ENCODE data around the gene AKAP13.

DNA sequence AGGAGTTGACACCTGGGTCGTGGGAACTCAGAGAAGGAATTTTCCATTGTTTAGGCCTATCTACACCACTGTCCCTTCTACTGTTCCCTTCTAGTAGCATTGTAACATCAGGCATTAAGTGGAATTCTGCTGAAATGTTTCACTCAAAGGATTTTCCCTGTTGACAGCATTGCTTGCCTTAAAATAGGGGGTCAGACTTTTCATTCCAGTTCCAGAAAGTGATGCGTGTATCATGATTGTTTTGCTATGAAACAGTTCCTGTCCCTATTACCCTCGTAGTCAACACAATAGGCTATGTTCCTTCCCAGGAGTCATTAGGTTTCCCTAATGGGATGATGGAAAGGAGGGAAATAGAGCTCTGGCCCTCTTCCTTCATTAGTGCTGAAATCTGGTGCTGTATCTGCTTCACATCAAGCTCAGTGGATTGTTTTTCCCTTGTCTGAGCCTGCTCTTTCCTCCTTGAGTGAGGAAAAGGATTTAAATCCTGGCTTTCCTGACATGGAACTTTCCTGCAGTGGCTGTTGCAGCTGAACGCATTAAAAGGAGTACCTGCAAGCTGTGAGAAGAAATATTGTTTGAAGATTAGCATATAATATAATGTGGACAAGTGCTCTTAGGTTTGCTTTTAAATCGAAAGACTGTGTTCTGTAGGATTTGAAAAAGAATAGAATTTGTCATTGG is 218.5 kb downstream of the AKAP13 start:
- TF ChIP-seq ZFP41 (tag by site-specific recombination; IDR thresholded peaks at IDR 0.05; ENCODE audit: borderline replicate concordance) (no peak), ZNF274 (IDR thresholded peaks at IDR 0.05; ENCODE audit: low read length) (no peak), ZNF274 (tag by site-specific recombination; IDR thresholded peaks at IDR 0.05; ENCODE audit: borderline replicate concordance) (no peak), ZNF510 (tag by site-specific recombination; IDR thresholded peaks at IDR 0.05; ENCODE audit: insufficient replicate concordance) (no peak), ZNF549 (tag by site-specific recombination; IDR thresholded peaks at IDR 0.05) (no peak), ZNF133 (tag by site-specific recombination; IDR thresholded peaks at IDR 0.05) (no peak), ZNF610 (tag by site-specific recombination; IDR thresholded peaks at IDR 0.05; ENCODE audit: borderline replicate concordance) (no peak), ZNF184 (tag by site-specific recombination; IDR thresholded peaks at IDR 0.05) (no peak), ZNF664 (tag by site-specific recombination; IDR thresholded peaks at IDR 0.05) (no peak), SP7 (tag by site-specific recombination; IDR thresholded peaks at IDR 0.05) (no peak)
- TF ChIP-seq, protein P1, sequence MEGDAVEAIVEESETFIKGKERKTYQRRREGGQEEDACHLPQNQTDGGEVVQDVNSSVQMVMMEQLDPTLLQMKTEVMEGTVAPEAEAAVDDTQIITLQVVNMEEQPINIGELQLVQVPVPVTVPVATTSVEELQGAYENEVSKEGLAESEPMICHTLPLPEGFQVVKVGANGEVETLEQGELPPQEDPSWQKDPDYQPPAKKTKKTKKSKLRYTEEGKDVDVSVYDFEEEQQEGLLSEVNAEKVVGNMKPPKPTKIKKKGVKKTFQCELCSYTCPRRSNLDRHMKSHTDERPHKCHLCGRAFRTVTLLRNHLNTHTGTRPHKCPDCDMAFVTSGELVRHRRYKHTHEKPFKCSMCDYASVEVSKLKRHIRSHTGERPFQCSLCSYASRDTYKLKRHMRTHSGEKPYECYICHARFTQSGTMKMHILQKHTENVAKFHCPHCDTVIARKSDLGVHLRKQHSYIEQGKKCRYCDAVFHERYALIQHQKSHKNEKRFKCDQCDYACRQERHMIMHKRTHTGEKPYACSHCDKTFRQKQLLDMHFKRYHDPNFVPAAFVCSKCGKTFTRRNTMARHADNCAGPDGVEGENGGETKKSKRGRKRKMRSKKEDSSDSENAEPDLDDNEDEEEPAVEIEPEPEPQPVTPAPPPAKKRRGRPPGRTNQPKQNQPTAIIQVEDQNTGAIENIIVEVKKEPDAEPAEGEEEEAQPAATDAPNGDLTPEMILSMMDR (tag by site-specific recombination; IDR thresholded peaks at IDR 0.05), result no peak
- TF ChIP-seq, protein P2, sequence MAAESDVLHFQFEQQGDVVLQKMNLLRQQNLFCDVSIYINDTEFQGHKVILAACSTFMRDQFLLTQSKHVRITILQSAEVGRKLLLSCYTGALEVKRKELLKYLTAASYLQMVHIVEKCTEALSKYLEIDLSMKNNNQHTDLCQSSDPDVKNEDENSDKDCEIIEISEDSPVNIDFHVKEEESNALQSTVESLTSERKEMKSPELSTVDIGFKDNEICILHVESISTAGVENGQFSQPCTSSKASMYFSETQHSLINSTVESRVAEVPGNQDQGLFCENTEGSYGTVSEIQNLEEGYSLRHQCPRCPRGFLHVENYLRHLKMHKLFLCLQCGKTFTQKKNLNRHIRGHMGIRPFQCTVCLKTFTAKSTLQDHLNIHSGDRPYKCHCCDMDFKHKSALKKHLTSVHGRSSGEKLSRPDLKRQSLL (tag by site-specific recombination; IDR thresholded peaks at IDR 0.05), result no peak
- TF ChIP-seq, protein P3, sequence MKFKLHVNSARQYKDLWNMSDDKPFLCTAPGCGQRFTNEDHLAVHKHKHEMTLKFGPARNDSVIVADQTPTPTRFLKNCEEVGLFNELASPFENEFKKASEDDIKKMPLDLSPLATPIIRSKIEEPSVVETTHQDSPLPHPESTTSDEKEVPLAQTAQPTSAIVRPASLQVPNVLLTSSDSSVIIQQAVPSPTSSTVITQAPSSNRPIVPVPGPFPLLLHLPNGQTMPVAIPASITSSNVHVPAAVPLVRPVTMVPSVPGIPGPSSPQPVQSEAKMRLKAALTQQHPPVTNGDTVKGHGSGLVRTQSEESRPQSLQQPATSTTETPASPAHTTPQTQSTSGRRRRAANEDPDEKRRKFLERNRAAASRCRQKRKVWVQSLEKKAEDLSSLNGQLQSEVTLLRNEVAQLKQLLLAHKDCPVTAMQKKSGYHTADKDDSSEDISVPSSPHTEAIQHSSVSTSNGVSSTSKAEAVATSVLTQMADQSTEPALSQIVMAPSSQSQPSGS (tag by site-specific recombination; IDR thresholded peaks at IDR 0.05; ENCODE audit: low read depth), result no peak
- TF ChIP-seq, protein P4, sequence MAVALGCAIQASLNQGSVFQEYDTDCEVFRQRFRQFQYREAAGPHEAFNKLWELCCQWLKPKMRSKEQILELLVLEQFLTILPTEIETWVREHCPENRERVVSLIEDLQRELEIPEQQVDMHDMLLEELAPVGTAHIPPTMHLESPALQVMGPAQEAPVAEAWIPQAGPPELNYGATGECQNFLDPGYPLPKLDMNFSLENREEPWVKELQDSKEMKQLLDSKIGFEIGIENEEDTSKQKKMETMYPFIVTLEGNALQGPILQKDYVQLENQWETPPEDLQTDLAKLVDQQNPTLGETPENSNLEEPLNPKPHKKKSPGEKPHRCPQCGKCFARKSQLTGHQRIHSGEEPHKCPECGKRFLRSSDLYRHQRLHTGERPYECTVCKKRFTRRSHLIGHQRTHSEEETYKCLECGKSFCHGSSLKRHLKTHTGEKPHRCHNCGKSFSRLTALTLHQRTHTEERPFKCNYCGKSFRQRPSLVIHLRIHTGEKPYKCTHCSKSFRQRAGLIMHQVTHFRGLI (tag by site-specific recombination; IDR thresholded peaks at IDR 0.05), result no peak
- TF ChIP-seq, protein P5, sequence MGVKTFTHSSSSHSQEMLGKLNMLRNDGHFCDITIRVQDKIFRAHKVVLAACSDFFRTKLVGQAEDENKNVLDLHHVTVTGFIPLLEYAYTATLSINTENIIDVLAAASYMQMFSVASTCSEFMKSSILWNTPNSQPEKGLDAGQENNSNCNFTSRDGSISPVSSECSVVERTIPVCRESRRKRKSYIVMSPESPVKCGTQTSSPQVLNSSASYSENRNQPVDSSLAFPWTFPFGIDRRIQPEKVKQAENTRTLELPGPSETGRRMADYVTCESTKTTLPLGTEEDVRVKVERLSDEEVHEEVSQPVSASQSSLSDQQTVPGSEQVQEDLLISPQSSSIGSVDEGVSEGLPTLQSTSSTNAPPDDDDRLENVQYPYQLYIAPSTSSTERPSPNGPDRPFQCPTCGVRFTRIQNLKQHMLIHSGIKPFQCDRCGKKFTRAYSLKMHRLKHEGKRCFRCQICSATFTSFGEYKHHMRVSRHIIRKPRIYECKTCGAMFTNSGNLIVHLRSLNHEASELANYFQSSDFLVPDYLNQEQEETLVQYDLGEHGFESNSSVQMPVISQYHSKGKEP (tag by site-specific recombination; IDR thresholded peaks at IDR 0.05), result no peak

Measured in HEK293 (cell line).